GM21723 (cell line): Measurements from ENCODE around the gene SSBP4.

Experiments
- ATAC-seq: cut with Tn5 transposase; IDR thresholded peaks from one replicate; pipeline ENCODE4 v1.9.1; 2021; ENCODE audit warnings: mild to moderate bottlenecking, moderate library complexity; ENCODE audit not compliant: unreplicated experiment

SSBP4 gene

GRCh38 chr19:18461471-18461870, 42.3 kb downstream of the SSBP4 start:
- ATAC-seq: no peak

GRCh38 chr19:18464646-18465045, 45.4 kb downstream of the SSBP4 start:
- ATAC-seq: no peak

- ATAC-seq: no peak
These were observed 46.2 kb downstream of the SSBP4 start for GRCh38 chr19:18465214-18465963.

- no peak for ATAC-seq
These were observed 46.8 kb downstream of the SSBP4 start for GRCh38 chr19:18465964-18466339.

DNA sequence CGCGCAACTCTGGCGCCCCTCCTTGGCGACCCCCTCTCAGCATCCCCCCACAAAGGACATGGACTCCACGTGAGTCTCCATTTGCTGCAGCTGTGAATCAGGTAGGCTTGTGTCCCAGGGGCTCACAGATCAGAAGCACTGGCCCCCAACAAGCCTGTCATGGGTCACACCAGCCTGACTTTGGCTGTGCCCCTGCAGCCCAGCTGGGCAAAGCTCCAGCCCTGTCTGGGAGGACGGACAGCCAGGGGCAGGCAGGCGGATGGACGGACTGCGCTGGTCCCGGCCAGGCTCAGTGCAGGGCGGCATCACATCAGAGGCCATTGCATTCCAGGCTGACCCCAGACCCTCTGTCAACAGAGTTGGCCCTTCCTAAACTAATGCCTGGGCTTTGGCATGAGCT, 47.2 kb downstream of the SSBP4 start:
- ATAC-seq: no peak

GRCh38 chr19:18467978-18468377, 48.8 kb downstream of the SSBP4 start:
- ATAC-seq: no peak

DNA sequence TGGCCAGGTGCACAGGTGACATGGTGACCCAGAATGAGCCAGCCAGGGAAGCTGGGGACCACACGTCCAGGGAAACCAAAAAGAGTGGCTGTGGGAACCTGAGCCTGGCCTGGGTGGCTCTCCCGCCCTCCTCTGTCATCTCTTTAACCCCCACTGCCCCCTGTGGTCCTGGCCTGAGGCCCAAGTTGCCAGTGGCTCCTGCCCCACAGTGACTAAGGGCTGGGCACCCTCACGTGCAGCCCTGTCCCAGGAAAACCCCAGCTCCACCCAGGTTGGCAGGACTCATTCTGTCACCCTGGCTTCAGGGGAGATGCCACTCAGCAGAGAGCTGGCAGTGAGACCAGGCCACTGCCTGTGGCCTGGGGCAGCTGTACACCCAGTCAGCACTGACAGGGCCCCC, 49.3 kb downstream of the SSBP4 start:
- ATAC-seq: no peak

GRCh38 chr19:18469069-18469846, 50.1 kb downstream of the SSBP4 start:
- no peak for ATAC-seq

DNA sequence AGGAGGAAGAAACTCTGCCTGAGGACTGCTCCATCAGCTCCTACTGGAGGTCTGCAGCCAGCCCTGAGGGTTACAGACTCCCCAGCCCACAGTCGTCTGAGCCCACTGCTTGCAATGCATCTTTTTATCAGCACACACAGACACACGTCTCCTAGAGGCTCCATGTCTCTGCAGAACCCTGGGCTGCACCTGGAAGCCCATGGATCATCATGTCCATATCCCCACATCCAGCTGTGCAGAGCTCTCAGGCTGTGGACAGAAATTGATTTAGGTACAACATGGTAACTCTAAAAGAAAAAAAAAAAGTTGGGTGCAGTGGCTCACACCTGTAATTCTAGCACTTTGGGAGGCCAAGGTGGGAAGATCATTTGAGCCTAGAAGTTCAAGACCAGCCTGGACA, 51.6 kb downstream of the SSBP4 start:
- no peak for ATAC-seq

DNA sequence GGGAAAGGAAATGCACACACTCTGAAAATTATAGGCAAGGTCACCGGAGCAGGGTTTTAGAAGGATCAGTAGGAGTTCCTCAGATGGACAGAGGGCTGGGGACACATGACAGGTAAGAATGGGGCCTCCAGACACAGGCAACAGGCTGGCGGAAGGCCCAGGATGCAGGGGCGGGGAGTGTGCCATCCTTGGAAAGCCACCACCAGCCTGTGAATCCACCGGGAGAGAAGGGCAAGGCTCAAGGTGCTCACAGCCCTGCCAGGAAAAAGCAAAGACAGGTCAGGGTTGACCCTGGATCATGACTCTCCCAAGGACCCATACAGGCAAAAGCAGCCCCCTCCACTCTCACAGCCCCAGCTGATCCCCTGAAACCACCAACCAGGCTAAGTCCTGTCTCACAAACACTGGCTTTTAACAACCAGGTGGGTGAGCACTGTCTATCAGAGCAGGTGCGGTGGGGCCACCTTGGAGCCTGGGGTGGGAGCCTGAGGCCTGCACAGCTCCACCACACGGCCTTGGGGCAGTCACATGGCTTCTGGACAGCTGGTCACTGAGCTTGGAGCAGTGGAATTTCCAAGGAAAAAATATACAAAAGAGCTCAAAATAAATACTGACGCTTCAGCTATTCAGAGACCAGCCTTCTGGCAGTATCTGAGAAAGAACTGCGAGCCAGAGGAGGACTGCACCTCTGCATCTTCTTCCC, 54.0 kb downstream of the SSBP4 start:
- ATAC-seq: no peak

DNA sequence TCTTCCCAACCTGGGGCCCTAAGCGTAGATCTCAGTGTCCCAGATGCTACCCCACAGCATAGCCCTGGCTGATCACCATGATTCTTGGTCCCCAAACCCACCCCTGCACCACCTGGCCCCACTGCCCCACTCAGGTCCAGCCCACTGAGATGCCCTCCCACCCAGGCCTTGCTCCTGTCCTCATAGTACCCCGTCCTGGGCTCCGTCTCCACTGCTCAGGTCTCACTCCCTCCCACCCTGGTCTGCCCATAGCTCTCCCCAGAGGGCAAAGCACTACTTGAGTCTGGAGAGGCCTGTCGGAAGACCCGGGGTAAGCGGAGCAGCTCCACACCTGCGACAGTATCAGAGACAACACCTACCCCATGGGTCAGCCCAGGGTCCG, 54.5 kb downstream of the SSBP4 start:
- no peak for ATAC-seq

DNA sequence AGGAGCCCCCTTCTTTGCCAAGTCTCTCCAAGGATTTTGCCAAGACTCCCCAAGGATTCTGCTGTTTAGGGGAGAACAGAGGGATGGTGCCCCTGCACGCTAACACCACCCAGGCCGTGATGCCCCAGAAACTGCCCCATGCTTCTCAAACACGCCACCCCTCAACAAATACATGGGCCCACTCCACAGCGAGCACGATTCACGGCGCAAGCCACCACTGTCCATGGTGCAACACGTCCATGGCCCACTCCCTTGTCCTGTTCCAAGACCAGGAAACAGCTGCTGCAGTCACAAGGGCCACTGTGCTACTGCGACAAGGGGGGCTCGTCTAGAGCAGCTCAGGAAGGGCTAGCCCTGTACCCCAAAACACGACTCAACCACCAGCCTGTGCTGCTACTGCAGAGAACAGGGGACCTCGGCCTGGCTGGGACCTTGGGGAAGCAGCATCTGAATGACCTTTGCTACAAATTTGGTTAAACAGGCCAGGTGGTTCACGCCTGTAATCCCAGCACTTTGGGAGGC, 55.2 kb downstream of the SSBP4 start:
- no peak for ATAC-seq

GRCh38 chr19:18475004-18475453, 55.8 kb downstream of the SSBP4 start:
- ATAC-seq: no peak

GRCh38 chr19:18475762-18476331, 56.6 kb downstream of the SSBP4 start:
- no peak for ATAC-seq

- ATAC-seq: no peak
These were observed 57.4 kb downstream of the SSBP4 start for GRCh38 chr19:18476507-18477041.

GRCh38 chr19:18477042-18477779, 58.0 kb downstream of the SSBP4 start:
- ATAC-seq: no peak

DNA sequence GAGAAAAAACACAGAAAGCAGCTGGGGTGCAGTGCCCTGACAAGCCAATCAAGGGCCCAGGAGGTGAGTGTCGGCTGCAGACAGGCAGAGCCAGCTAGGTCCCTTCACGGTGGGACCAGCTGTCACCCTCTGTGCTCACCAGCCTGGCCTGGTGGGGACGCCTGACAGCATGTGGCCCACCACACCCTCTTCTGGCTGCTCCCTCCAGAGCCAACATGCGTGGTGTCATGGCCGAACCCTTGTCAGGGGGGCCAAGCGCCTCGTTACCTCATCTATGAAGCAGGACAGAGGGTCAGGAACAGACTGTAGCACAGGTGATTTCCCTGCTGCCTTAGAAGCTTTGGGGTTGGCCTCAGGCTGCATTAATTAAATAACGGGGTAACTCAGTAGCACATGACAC, 58.8 kb downstream of the SSBP4 start:
- no peak for ATAC-seq

DNA sequence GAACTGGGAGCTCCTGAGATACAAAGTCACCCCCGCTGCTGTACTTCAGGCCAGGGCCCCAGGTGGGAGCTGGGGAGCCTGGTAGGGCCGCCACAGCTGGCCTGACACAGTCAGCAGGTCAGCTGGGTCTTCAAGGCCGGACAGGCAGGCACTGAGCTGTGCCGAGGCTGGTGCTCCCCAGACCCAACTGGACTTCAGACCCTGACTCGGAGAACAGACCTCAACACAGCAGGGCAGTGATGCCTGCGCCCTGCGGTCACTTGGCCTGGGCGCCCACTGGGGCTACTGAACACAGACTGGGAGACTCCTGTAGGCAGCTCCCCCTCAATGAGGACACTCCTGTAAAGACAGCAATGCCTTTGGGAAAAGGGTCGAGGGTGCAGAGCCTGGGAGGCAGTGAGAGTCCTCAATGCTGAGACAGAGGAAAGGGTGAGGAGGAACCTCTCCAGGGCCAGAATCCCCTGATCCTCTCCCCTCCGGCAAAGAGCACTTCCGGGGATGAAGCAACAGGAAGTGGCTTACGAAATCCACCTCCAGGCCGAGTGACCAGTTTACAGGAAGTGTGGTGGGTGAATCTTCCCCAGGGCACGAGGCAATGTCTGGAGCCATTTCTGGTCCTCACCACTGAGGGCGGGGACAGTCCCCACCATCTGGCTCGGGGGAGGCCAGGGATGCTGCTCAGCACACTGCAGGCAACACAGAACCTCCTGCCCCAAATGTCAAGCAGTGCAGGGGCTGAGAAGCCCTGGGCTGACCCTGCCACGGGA, 59.5 kb downstream of the SSBP4 start:
- peak; percentile 80 for ATAC-seq

- no peak for ATAC-seq
These were observed 61.0 kb downstream of the SSBP4 start for GRCh38 chr19:18480006-18480691.
